GM12891 (cell line): ENCODE measurements around the gene RNF152.

Experiments
- DNase-seq: peaks from one replicate; pipeline ENCODE4 v3.0.0; 2011; ENCODE audit warnings: low spot score; ENCODE audit not compliant: insufficient read length
- FAIRE-seq: peaks from 2 replicates; lab custom pipeline; 2011; peaks lifted over from hg19 to GRCh38; lab: Jason Lieb, UNC
- PAX5 ChIP-seq: IDR thresholded peaks from 2 replicates; pipeline ENCODE4 v1.6.1; 2011; ENCODE audit warnings: low read length, moderate library complexity, mild to moderate bottlenecking; ENCODE audit not compliant: insufficient read depth, severe bottlenecking
- POLR2A ChIP-seq: IDR thresholded peaks from 2 replicates; pipeline ENCODE4 v1.6.1; 2011; ENCODE audit warnings: low read depth, low read length, control low read depth
- POLR2AphosphoS5 ChIP-seq: IDR thresholded peaks from 2 replicates; pipeline ENCODE4 v1.6.1; 2011; ENCODE audit warnings: low read depth, low read length, control low read depth
- POU2F2 ChIP-seq: IDR thresholded peaks from 2 replicates; pipeline ENCODE4 v1.6.1; 2011; ENCODE audit warnings: low read depth, mild to moderate bottlenecking, control low read depth, low read length, moderate library complexity
- SPI1 ChIP-seq: IDR thresholded peaks from 2 replicates; pipeline ENCODE4 v1.6.1; 2011; ENCODE audit warnings: low read depth, low read length, control low read depth
- TAF1 ChIP-seq: IDR thresholded peaks from 2 replicates; pipeline ENCODE4 v1.6.1; 2011; ENCODE audit warnings: low read depth, low read length, control low read depth

The RNF152 gene

GRCh38 chr18:61855449-61856378 is 37.1 kb downstream of the RNF152 start:
- FAIRE-seq = no peak
- no peak for TF ChIP-seq PAX5
- TF ChIP-seq POLR2A = no peak
- TF ChIP-seq TAF1 = no peak
- DNase-seq = no peak

DNA sequence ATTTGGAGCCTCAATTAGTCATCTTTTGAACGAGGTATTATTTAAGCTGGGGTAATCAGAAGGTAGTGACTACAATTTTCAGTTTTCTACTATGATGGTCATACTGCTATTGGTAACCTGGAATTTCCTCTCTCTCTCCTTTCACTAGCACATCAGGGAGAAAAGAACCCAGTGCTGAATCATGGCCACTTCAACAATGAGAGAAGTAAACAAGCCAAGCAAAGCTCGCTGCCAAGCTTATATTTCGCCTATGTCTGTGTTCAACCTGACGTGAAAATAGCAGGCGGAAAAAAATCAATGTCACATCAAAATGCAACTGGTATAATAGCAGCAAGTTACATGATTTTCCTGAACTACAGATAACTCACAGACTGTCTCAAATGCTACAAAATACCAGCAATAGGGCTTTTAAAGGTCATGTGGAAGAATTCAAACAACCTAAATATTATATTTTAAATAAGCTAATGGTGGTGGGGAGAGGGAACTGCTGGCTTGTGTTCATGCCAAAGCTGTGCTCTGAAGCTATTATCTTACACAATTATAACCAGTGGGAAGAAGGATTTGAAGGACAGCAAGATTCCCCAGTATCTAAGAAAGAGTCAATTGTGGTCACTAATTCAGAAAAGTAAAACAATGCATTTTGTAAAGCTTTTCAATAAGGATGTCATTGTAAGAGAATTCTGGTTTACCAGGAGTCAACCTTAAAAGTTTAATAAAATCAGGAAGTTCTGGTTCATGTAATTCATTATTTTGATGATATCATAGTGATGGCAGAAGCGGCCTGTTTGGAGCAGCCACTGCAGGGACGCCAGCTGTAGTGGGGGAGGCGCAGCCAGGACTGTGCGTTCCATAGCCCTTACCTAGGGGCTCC is 38.0 kb downstream of the RNF152 start:
- DNase-seq = no peak
- no peak for FAIRE-seq
- TF ChIP-seq PAX5 (no peak), POLR2AphosphoS5 (no peak), SPI1 (no peak), POU2F2 (no peak), TAF1 (no peak), POLR2A (no peak)

DNA sequence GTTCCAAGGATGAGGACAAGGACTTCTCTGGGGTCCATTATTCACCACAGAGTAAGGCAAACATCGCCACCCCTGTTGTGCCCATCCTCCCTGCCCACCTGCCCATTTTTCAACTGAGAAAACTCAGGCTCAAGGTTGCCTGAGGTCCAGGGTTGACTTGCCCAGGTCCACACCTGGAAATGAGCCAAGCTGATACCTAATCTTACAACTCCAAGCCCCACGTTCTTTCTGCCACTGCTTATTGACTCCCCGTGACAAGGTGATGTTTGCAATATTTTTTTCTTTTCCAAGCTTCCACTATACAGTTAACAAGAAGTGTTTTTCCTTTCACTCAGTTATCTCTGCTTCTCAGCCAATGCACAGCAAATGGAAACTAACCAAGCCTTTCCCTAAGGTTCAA is 39.0 kb downstream of the RNF152 start:
- TF ChIP-seq POLR2AphosphoS5 = no peak
- TF ChIP-seq POLR2A = no peak
- no peak for TF ChIP-seq PAX5
- no peak for TF ChIP-seq POU2F2
- no peak for TF ChIP-seq TAF1
- no peak for TF ChIP-seq SPI1
- FAIRE-seq (no peak), DNase-seq (no peak)

DNA sequence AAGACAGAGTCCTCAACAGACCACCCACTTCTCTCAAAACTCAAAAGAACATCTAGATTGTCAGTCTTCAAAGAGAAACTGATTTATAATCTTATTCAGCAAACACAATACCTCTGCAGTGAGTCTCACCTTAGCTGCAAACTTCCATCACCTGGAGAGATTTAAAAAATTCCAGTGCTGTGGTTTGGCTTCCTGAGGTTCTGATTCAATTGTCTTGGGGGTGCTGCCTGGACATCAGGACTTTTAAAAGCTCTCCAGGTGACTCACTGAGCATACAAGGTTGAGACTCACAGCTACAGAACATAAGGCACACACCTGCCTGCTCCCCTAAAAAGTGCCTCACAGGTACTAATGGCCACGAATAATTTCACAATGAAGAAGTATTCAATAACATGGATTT is 40.3 kb downstream of the RNF152 start:
- DNase-seq = no peak
- TF ChIP-seq SPI1 (no peak), POLR2A (no peak), PAX5 (no peak), POU2F2 (no peak)
- FAIRE-seq = no peak

- FAIRE-seq (no peak), DNase-seq (no peak)
- TF ChIP-seq SPI1 = no peak
- no peak for TF ChIP-seq POLR2A
- TF ChIP-seq POLR2AphosphoS5 = no peak
- no peak for TF ChIP-seq PAX5
- no peak for TF ChIP-seq POU2F2
- TF ChIP-seq TAF1 = no peak
These were observed 40.8 kb downstream of the RNF152 start for GRCh38 chr18:61851940-61852451.

DNA sequence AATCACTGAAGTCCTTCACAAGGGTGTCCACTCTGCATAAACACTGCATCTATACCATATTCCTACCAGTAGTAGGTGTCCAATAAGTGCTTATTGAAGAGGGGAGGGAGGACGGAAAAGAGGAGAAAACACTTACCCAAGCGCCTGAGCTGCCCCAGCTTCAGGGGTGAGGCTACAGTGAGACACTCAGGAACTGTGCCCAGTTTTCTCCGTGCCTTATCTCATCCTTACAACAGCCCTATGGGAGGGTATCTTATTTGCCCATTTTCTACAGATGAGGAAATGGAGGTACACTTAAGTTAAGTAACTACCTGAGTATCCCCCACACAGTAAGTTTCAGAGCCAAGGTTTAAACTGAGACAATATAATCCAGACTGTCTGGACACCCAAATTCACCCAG is 41.5 kb downstream of the RNF152 start:
- no peak for DNase-seq
- no peak for FAIRE-seq
- TF ChIP-seq POU2F2 (no peak), PAX5 (no peak), SPI1 (no peak), TAF1 (no peak), POLR2A (no peak), POLR2AphosphoS5 (no peak)

DNA sequence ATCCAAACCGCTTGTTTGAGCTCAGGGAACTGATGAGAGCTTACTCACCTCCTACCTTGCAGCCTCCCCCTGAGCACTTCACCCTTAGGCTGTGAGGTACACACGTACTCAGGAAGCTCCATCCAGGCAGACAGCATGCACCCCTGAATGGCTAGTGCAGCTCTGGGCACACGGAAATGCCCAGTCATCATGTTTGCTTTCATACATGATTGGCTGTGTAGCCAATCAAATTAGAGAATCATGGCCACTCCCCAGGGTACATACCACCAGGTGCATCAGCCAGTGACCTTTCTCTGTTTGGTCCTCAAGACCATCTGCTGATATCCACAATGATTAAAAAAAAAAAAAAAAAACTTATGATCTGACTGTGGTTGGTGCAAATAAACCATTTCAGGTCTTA is 42.1 kb downstream of the RNF152 start:
- TF ChIP-seq POLR2A (no peak), POU2F2 (no peak), POLR2AphosphoS5 (no peak), TAF1 (no peak), PAX5 (no peak), SPI1 (no peak)
- no peak for DNase-seq
- no peak for FAIRE-seq

DNA sequence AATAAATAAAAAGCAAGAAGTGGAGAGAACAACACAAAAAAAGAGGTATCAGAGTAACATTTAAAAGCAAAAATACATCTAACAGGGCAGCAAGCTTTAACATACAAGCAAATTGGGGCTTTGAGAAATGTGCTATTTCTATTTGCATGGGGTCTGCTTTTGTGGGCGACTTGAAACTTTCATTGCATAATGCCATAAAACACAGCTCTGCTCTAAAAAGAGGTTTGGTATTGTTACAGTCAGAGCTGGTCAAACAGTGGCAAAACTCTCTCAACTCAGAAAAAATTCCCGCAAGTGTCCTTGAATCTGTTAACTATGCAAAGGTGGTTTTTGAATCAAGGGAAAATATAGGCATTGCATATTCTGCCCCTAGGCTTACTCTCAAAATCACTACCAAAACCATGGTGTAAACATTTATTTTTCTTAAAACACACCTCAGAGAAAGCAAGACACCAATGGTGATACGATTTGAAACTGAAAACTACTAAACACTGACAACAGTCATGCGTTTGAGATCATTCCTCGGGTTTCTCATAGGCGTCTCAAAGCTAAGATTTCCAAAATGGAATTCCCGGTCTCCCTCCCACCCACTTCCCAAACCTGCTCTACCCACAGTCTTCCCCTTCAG is 45.5 kb downstream of the RNF152 start:
- no peak for FAIRE-seq
- TF ChIP-seq PAX5 (no peak), POLR2A (no peak), POU2F2 (no peak), TAF1 (no peak), SPI1 (no peak), POLR2AphosphoS5 (no peak)

DNA sequence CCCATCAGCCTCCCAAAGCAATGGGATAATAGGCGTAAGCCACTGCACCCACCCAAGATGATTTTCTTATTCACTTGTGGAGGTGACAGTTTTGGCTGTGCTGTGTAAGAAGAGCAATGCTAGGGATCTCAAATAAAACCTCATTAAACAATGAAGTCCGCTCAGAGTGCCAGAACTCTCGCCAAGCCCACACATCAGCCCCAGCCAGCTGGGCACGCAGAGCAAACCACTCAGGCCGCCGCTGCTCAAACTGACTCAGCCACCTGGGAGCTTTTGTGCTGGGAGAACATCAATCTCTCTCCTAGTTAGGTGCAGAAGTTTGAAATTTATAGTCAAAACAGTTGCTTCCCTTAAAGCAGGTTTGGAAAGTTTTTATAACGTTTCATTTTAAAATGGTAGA is 47.6 kb downstream of the RNF152 start:
- FAIRE-seq = no peak
- no peak for TF ChIP-seq POLR2A
- TF ChIP-seq TAF1 = no peak
- TF ChIP-seq POU2F2 = no peak
- no peak for DNase-seq

More for the DNA sequence above, 45.5 kb downstream of the RNF152 start:
- no peak for DNase-seq

DNA sequence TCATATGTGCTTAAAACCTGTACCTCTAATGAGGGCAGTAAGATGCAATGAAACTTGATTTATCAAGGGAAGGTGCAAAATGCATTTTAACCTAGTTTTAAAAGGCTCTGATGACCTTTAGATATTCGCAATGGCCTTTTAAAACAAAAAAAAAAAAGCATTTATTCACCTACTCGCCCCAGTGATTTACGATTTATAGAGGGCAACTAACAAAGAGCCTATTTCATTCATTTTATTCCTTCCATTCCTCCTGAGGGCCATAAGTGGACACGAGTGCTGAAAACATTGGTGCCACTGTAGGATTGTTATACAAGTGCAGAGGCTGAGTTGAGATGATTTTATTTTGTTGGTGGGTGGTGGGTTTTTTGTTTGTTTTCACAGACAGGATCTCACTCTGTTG is 48.1 kb downstream of the RNF152 start:
- DNase-seq (no peak), FAIRE-seq (no peak)
- TF ChIP-seq POU2F2 (no peak), POLR2AphosphoS5 (no peak), SPI1 (no peak), PAX5 (no peak), TAF1 (no peak), POLR2A (no peak)
